Renal cortical epithelial cell (primary cell): ENCODE data around the gene SKIC8. TPM values are rescaled to one million over a fixed set of nuclear protein-coding genes. Genes with fewer than 3 reads are reported as not detected.

Source experiments
- DNase-seq: peaks from one replicate; pipeline ENCODE4 v3.0.0-alpha.2; 2011; ENCODE audit warnings: low read depth
- total RNA-seq: library from RNA; depleted of rRNA; stranded (reverse); fragments of >200 nt; gene quantifications from 2 replicates; pipeline ENCODE4 v1.2.3, GENCODE V29; 2014

The SKIC8 gene
- total RNA-seq, 1 donor from 2014 or later: 60.6 TPM

DNA sequence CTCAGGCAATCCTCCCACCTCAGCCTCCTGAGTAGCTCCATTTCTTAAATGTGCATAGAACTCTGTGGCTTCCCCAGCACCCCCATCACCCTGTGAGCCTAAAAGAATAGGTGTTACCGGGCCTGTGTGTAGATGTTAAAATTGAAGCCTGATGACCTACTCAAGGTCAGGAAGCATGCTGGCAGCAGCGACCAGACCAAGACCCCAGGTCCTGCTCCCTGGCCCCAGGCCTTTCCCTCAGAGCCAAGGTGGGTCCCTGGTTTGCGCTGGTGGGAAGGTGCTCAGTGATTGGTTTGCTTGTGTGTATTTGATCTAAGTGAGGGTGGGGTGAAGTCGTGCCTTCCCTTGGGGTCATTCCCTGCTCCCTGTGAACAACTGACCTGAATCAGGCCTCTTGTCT is 22.4 kb upstream of the SKIC8 start:
- no peak for DNase-seq

DNA sequence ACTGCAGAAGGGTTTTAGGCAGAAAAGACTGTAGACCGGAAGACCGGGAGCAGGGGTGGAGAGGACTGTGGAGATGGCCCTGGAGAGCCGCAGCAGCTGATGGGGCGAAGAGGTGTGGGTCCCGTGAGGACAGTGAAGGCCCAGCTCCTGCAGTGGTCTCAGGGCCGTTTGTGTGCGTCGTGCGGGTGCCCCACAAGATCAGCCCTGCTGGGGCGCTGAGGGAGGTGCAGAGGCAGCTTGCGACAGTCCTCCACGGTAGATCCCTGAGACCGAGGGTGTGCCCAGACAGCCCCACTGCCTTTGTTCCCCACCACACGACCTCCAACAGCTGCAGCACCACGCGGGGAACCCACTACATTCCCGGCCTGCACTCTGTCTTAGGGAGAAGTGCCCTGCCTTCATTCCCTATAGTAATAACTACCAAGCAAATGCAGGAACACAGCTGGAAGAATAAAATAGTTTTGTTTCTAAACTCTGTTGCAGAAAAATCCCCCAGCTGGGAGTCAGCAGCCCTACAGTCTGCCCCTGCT is 21.7 kb upstream of the SKIC8 start:
- DNase-seq: no peak

- no peak for DNase-seq
Measured at GRCh38 chr15:78320183-78320582, 20.8 kb upstream of the SKIC8 start.

DNA sequence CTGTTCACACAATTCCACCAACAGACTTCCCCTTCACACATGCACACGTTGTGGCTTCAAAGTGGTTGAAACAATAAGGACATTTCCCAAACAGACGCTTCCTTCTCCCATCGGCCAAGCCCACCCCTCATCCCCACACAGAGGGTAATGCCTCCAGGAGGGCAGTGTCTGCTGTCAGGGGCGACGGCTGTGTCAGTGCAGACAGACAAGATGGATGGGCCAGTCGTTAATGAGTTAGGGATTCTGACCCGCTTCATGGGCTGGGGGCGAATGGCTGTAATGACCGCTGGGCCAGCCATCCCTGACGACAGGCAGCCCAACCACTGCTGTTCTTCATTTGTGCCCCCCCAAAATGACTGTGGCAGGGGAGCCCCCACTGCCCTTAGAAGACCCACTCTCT is 20.2 kb upstream of the SKIC8 start:
- no peak for DNase-seq

GRCh38 chr15:78317145-78317836 is 17.9 kb upstream of the SKIC8 start:
- no peak for DNase-seq

DNA sequence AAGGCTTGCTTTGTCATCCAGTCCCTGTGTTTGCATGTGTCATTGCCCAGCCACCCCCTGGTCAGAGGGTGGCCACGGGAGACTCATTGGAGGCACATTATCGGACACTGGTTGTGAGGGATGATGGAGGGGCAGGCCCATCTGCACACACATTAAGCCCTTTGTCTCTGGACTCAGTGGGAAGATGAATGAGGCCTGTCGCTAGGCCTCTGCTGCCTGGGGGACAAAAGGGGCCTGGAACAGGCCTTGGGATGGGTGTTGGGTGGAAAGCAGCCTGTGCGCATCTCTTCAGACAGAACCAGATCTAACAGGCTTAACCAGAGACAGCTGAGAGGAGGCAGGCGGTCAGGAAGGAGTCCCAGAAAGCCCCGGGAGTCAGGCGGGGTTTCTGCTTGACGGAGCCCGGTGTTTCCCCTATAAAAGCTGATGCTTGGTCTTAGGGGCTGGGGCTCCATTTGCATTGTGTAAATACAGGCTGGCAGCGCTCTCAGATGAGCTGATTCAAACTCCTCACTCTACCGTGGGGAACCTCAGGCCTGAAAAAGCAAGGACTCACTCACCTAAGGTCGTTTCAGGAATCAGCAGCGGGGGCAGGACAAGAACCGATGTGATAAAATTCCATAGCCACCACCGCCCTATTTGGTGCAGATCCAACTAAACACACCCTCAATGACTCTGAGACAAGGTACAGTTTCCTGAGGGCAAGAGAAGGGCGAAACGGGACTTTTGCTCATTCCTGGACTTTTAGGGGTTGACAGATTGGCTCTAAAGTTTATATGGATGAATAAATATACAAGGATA is 17.1 kb upstream of the SKIC8 start:
- no peak for DNase-seq

DNA sequence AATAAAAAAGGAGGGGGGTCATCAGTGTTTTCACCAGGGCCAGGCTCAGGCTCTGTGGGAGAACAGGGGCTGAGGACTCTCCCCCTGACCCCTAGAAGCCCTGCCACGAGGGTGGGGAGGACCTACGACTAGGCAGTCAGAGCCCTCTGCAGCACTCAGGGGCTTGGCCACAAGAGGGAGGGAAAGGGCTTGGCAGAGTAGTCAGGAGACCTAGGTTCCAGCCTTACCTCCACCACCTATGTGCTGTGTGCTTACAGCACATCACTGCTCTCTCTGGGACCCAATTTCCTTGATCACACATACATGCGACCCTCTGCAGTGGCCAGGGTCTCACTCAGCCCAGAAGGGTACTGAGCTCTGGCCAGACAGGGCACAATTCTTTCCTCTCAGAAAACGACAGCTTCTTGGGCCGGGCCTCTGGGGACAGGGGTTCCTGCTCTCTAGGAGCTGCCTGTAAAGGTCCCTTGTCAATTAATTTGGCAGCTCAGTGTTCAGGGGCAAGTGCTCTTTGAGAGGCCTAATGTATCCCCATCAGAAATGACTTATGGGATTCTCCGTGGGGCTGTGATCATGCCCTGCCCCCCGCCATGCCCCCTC is 16.4 kb upstream of the SKIC8 start:
- DNase-seq: no peak

GRCh38 chr15:78314181-78314581 is 14.8 kb upstream of the SKIC8 start:
- DNase-seq: no peak

DNA sequence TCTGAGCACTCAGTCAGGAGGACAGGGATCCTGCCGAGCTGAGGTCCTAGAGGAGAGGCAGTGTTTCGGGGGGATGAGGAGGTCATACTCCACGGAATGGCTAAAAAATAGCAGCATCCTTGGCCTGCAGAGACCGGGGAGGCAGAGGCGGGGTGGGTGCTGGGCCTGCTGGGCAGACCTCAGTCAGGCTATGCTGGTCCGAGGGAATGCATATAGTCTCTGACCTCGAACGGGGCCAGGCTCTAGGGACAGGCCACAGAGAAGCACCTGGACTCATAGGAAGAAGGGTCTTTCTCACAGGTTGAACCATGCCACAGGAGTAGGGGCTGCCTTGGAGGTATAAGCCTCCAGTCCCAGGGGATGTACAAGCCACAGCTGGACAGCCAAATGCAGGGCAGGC is 14.0 kb upstream of the SKIC8 start:
- no peak for DNase-seq

- DNase-seq: no peak
Measured at GRCh38 chr15:78312957-78313356, 13.5 kb upstream of the SKIC8 start.

GRCh38 chr15:78312536-78312935 is 13.1 kb upstream of the SKIC8 start:
- no peak for DNase-seq

- no peak for DNase-seq
Measured at GRCh38 chr15:78311292-78311691, 11.9 kb upstream of the SKIC8 start.

GRCh38 chr15:78308422-78309032 is 9.1 kb upstream of the SKIC8 start:
- peak; percentile 33 for DNase-seq

- DNase-seq: no peak
Measured at GRCh38 chr15:78307976-78308375, 8.6 kb upstream of the SKIC8 start.

DNA sequence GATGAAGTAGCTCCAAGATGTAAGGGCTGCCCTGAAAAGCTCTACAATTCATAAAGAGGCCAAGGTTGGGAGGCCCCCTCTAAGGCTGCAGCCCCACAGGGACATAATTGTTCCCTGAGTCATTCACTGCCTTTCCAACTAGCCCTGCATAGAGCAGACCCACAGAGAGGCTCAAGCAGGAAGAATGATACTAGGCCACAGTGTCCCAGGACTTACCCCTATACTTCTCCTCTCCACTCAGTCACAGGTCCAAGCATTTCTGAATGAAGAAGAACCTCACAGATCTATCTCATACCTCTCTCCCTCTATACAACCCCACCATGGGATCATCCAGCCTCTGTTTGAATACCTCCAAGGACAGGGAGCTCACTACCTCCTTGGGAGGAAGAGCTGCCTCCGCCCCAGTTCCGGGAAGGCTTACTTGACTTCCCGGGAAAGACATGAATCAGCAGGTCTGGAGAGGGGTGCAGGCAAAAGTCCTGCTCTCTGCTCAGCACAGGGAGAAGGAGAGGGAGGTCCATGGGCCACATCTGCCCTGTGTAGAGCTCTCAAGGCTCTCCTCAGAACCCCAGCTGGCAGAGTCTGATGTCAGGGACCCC is 6.9 kb upstream of the SKIC8 start:
- peak; percentile 56 for DNase-seq

GRCh38 chr15:78304216-78305066 is 5.0 kb upstream of the SKIC8 start:
- no peak for DNase-seq

DNA sequence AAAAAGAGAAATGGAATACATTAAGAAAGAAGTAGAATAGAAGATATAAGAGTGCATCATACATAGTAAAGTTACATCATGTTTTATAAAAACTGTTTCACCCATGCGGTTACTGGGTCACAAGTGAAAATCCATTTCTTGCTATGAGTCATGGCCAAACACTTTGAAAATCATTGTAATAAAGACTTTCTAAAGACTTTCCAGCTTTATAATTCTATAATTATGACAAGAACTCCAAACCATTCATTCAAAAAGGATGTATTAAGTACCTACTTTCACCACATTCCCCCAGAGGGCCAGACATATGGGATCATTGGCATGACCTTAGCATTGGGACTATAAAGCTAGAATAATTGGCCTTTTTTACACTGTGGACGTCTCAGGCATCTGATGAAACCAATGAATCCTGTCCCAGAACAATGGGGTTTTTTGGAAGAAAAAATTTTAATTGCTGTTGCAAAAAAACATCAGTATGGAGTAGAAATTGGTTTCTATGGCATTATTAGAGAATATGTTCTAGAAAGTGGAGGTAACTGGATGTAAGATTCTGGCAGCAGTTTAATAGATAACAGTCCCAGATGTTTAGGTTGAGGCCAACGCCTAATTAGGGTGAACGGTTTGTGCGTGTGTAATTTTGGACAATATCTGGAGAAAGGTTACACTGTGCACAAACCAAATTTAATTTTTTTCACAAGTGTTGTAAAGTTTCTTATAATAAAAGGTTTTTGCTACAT is 3.3 kb upstream of the SKIC8 start:
- no peak for DNase-seq

DNA sequence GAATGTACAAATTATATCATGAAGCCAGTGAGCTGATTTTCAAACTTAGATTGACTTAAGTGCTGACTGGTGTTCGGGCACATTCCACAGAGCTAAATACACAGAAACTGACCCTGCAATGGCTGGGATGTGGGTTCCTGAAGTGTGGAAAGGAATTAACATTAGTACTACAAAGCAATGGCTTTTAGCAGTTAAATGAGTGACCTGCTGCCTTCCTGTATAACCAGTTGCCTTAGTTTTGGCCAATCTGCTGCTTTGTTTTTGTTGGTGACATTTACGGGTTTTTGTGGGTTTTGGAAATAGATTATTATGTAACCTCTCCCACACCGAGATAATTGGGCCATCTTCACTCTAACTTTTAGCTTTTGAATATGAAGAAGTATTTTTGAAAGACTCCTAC is 2.4 kb upstream of the SKIC8 start:
- peak; percentile 59 for DNase-seq

DNA sequence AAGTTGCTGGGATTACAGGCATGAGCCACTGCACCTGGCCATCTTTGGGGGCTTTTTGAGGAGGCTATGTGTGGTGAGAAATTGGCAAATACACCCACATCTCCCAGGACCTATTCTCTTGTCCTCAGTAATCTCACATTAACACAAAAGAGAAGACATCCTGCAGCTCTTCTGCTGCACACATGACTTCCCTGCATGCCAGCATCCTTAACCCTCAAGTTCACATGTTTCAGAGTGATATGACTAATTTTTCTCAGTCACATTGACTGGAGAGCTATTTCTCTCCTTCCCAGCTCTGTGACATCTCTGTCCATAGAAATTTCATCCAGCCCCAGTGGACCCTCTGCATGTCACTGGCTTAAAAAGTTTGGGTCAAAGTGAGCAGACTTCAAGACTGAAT is 1.9 kb upstream of the SKIC8 start:
- no peak for DNase-seq

DNA sequence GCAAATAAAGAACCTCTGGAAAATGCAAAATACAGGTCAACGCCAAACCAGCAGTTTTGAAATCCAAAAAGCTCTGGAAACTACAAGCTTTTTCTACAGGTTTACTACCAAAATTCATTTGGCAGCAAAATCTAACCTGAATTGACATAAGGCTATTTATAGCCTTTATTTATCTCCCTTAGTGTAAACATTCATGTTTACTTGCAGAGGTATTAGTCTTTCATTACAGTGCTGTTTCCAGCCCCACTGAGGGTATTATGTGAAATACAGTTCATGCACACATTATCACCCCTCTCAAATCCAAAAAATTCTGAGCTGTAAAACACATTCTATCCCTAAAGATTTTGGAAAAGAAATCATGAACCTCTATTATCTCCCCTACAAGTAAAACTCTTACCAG is 7.2 kb downstream of the SKIC8 start:
- no peak for DNase-seq
